ENCODE measurements around the gene PRKN.

GRCh38 chr6:162306616-162307015, 420.9 kb downstream of the PRKN start:
- TF ChIP-seq, protein P1, sequence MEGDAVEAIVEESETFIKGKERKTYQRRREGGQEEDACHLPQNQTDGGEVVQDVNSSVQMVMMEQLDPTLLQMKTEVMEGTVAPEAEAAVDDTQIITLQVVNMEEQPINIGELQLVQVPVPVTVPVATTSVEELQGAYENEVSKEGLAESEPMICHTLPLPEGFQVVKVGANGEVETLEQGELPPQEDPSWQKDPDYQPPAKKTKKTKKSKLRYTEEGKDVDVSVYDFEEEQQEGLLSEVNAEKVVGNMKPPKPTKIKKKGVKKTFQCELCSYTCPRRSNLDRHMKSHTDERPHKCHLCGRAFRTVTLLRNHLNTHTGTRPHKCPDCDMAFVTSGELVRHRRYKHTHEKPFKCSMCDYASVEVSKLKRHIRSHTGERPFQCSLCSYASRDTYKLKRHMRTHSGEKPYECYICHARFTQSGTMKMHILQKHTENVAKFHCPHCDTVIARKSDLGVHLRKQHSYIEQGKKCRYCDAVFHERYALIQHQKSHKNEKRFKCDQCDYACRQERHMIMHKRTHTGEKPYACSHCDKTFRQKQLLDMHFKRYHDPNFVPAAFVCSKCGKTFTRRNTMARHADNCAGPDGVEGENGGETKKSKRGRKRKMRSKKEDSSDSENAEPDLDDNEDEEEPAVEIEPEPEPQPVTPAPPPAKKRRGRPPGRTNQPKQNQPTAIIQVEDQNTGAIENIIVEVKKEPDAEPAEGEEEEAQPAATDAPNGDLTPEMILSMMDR (conservative IDR thresholded peaks at IDR 0.05; ENCODE audit: low read depth in 2 of 2): no peak
- TF ChIP-seq REST (IDR thresholded peaks at IDR 0.05; ENCODE audit: unreplicated experiment): no peak
- no peak for TF ChIP-seq POLR2AphosphoS5 (IDR thresholded peaks at IDR 0.05; ENCODE audit: low read depth)
- TF ChIP-seq EZH2 (IDR thresholded peaks at IDR 0.05; ENCODE audit: low read depth, unreplicated experiment): no peak
- TF ChIP-seq ZNF331 (CRISPR knock-in tag; IDR thresholded peaks at IDR 0.05; ENCODE audit: low read depth): no peak
- TF ChIP-seq EZH2phosphoT487 (IDR thresholded peaks at IDR 0.05; ENCODE audit: unreplicated experiment): no peak
- no peak for TF ChIP-seq CREB1 (CRISPR knock-in tag; IDR thresholded peaks at IDR 0.05; ENCODE audit: low read depth)
- TF ChIP-seq JUNB (IDR thresholded peaks at IDR 0.05; ENCODE audit: unreplicated experiment): no peak
- no peak for TF ChIP-seq NANOG (IDR thresholded peaks at IDR 0.05; ENCODE audit: borderline replicate concordance)
- TF ChIP-seq STAT1 (IDR thresholded peaks at IDR 0.05; ENCODE audit: unreplicated experiment): no peak
- no peak for TF ChIP-seq ZNF114 (CRISPR knock-in tag; IDR thresholded peaks at IDR 0.05)
- TF ChIP-seq ETS1 (IDR thresholded peaks at IDR 0.05): no peak

All from GM23338 (cell line).